HG03159 (cell line): ENCODE results near the gene UMAD1.

Experiments
- ATAC-seq: cut with Tn5 transposase; IDR thresholded peaks from one replicate; pipeline ENCODE4 v1.9.1; 2021; ENCODE audit warnings: mild to moderate bottlenecking, moderate library complexity; ENCODE audit not compliant: unreplicated experiment

The UMAD1 gene

DNA sequence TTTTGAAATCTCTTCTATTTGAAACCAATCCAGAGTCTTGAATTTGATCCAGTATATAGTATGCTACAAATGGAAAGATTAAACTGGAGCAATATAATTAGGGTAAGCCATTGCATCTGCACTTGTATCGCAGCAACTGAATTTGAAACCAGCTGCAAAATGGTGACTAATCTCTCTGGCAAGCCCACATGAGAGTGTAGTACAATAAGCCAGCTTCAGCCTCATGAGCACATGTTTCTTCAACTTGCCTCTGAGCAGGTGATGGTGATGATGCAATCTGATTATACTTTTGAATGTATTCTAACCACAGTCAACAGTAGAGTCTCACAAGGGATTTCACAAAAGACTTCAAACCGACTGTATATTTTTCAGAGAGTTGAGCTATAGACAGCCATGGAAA, 78.7 kb downstream of the UMAD1 start:
- ATAC-seq: peak; percentile 94

DNA sequence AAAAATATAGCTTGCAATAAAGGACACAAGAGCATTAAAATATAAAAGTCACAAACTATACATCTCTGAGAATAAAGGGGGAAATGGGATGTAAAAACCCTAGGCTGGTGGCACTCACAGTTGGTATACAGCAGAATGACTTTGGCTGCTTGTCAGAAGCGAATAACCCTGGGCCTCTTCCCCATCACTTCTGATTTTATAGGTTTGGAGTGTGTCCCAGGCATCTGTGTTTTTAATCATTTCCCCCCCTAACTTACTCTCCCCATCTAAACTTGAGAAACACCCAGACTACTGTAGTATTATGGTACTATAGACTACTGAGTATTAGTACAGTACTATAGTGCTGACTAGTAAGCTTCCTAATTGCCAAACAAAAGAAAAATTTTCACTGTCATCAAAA, 79.6 kb downstream of the UMAD1 start:
- ATAC-seq: no peak

DNA sequence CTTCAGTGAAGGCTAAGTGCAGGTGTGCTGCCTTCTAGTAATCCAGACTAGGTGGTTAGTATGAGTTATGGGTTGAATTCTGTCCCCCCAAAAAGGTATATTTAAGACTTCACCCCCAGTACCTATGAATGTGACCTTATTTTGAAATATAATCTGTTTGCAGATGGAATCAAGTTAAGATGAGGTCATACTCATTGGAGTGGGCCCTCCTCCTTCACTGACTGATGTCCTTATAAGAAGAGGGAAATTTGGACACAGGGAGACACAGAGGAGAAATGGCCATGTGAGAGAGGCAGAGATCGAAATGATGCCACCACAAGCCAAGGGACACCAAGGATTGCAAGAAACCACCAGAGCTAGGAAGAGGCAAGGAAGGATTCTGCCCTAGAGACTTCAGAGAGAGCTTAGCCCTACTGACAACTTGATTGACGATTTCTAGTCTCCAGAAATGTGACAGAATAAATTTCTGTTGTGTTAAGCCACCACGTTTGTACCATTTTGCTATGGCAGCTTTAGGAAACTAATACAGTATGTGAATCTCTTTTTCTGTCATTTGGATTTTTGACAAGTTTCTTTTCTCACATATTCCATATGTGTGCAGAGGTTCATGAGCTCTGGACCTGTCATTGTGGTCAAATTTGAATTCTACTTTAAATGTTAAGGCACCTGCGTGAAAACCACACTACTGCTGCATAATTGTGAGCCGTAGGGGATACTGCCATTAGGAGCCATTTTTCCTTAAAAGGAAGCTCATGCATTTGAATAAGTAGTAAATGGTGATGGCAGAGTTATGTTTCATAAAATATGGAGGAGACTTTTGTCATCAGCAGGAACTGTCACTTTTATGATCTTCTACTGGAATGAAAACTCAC, 80.4 kb downstream of the UMAD1 start:
- no peak for ATAC-seq

DNA sequence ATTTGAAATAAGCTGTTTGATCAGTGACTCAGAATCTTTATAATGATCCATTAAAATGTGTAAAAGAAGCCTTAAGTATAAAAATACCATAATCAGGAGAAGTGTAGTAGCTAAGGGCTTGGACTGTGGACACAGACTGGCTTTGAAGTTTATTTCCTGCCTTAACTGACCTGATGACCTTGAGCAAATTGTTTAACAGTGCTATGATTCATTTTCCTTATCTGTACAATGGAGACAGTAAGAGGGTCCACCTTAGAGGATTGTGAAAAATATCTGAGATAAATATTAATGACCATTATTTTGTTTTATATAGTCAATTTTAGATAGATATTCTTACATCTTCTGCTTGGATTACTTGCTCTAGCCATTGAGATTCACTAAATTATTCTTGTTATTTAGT, 91.2 kb downstream of the UMAD1 start:
- ATAC-seq: no peak

GRCh38 chr7:7732621-7733281, 92.2 kb downstream of the UMAD1 start:
- no peak for ATAC-seq

GRCh38 chr7:7736671-7737070, 96.1 kb downstream of the UMAD1 start:
- no peak for ATAC-seq

DNA sequence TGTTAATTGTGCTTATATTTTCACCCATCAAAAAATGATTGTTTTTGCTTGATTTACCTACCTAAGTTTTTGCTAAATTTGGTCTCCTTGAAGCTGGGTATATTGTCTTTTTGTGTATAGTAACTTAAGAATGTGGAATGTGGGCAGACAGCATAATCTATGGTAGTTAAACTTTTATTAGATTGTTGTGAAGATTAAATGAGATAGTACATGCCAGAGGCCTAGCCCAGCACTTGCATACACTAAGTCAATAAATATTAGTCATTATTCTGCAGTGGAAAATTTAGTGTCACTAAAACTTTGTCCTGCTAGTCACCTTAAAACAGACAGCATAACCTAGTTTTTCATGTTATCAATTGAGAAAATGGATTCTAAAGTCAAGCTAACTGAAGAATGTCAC, 97.1 kb downstream of the UMAD1 start:
- no peak for ATAC-seq

DNA sequence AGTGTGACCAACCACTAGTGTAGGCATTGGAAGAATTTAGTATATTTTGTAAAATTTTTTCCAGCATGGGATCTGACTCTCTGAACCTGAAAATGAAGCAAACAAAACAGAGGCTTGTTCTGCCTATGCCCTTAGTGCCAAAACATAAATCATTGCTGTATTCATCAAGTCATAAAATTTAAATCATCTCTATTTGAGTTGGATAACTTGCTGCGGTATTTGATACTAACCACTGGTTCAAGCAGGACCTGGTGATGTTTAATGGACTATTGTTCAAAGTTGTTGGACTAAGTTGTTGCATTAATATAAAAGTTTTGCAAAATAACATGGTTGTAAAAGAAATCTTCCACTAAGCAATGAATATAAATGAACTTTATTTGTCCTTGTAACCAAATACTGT, 97.6 kb downstream of the UMAD1 start:
- ATAC-seq: no peak

GRCh38 chr7:7738622-7739021, 98.1 kb downstream of the UMAD1 start:
- ATAC-seq: no peak

DNA sequence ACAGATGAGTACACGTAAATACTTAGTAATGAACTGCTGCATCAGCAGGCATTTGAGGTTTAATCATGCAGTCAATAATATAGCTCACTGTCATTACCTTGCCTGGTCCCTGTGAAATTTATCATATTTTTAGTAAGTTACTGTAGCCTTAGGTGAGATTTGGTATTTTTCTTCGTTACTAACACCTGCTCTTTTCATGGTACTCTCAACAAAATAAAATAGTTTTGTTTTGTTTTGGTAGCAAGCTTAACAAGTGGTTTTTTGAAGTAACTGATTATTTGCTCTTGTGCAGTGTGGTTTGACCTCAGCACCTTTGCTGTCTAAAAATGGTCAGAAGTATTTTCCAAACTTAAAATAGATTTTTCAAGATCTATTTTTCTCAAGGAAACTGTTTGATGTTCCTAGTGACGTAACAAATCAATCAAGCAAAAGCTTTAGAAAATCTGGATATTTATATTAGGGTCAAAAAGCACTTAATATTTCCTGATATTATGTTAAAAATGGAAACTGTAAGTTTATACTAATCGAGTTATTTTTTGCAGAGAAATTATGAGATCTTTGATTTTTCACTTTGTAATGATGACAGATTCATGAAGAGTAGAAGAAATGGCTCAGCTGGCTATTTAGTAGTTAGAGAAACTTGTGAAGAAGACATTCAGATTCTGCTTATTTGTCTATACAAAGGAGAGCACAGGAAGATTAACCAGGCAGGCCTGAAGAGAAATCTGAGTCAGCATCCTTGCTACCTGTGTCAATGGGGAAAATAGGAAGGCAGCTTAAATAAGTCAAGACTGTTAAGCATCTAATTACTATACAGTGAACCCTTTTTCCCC, 98.9 kb downstream of the UMAD1 start:
- ATAC-seq: no peak

DNA sequence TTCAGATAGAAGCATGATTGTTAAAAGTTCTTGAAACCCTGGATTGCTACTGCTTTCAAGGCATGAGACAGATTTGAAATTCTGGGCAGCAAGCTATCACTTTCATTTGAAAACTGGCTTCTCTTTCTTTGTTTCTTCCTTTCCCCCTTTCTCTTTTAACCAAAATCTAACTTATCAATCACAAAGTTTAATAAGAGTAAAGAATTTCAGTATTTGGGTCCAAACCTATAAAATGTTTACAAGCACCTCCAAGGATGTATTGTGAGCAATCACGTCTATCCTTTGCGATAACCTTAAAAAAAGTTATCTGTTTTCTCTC, 99.4 kb downstream of the UMAD1 start:
- ATAC-seq: no peak

GRCh38 chr7:7742223-7742622, 101.7 kb downstream of the UMAD1 start:
- ATAC-seq: no peak

- ATAC-seq: no peak
Observed at GRCh38 chr7:7745258-7745657, 104.7 kb downstream of the UMAD1 start.

- ATAC-seq: no peak
Observed at GRCh38 chr7:7745966-7746365, 105.4 kb downstream of the UMAD1 start.

DNA sequence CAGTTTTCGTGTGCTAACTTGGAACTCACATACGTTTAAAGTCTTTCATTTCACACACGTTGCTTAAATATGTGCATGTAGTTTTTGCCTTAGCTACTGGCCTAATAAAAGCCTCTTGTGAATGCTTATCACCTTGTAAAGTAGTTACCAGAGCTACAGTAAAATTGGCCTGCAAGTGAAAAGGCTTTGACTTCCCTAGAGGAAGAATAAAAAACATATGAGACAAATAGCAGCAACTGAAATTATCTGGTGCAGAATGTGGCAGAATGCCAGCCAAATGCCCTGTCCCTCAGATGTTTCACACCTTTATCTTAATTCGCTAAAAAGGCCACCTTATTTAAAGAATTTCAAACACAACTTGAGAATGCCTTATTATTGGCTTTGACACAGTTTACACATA, 105.9 kb downstream of the UMAD1 start:
- ATAC-seq: no peak

- no peak for ATAC-seq
Observed at GRCh38 chr7:7750571-7751242, 110.2 kb downstream of the UMAD1 start.

DNA sequence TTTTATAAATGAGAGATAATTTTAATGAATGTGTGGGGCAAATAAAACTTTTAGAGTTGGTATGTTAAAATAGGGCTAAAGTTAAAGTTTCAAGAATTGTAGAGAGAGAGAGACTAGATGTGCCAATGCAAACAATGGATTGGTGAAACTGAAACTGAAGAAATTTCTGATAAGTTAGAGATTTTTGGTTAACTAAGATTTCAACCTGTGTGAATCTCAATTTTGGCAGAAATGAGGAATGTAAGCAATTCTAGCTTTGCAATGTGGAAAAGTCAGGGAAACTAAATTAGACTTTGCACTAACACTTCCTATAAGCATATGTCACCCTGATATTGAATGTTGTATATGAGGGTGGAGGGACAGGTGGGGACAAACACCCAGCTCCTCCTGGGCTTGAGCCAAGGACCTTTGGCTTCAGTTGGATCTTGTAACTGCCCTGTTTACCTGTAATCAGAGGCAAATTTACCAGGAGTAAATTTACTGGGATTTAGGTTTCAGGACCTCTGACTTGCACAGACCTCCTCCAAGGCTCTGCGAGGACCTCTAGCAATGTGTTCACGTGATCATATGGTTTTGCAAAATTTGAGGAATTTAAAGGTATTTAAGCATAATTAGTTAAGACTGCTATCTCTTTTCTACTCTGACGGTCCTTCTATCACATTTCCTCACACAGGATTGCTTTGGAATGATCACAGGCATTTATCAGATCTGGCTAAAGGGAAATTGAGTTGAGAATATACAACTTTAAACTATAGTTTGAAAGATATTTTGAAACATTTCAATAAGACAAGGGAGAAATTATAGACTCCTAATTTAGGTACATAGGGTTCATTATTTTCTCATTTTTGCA, 110.9 kb downstream of the UMAD1 start:
- ATAC-seq: no peak

DNA sequence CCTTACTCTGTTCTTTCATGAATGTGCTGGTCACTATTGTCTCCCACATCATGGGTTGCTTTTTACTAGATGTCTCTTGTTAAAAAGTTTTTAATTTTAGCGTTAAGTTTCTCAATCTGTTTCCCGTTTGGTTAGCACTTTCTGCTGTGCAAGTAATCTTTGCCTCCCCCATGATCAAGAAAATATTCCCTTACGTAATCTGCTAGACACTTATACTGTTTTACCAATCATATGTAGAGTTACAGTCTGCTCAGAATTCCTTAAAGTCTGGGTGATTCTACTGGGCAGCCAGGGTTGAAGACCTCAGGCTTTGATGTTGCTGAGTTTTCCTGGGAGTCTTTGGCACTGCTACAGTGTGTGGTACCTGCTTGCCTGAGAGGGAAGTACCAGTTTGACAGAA, 116.0 kb downstream of the UMAD1 start:
- no peak for ATAC-seq

DNA sequence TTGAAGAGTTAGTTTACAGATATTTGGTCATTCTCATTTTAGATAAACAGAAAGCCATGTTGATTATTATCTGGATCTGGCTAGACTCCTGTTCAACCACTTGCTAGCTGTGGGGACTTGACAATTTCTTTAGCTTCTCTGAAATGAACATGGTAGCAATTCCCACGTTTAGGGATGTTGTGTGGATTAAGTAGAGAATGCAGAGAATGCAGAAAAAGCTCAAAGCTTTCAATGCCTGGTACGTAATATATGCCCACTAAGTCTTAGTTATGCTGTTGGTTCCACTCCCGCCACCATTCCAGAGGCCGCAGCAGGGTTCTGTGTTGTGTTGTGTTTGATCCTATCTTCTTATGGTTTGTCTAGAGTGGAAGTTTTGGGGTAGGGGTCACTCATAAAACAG, 117.0 kb downstream of the UMAD1 start:
- ATAC-seq: no peak

DNA sequence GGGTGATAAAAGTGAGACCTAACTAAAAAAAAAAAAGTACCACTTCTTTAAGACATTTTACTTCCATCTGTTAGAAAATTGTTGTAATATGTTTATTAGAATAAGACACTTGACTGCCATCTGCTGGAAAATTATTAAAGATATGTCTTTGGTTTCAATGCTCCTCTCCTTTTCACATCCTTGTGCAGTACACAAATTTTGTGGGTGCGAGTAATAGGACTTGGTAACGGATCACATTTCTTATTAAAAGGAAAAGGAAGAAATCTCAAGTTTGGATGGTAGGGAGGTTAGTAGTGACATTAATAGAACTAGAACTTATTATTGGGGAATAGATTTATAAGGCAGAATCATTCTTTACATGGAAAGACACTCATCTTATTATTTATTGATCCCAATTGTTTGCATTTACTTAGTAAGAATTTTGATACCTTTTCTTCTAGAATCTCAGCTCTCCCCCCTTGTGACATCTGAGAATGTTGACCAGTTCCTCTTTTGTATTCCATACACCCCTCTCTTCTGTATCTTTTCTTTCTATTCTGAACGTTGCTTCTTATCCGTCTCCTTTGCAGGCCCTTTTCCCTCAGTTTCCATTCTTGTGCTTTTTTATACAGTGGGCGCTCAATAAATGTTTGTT, 120.9 kb downstream of the UMAD1 start:
- peak; percentile 41 for ATAC-seq
